Fibroblast of mammary gland (primary cell): ENCODE measurements around the gene MPHOSPH8.

ENCODE experiments used
- DNase-seq: peaks from one replicate; pipeline ENCODE4 v3.0.0-alpha.2; 2010; ENCODE audit warnings: low read depth
- H3K4me3 ChIP-seq: 2 replicates; pipeline ENCODE4 v1.5.1; 2011; ENCODE audit warnings: low read depth, mild to moderate bottlenecking, low read length, moderate library complexity; ENCODE audit not compliant: control insufficient read depth
- CTCF ChIP-seq: conservative IDR thresholded peaks from 2 replicates; pipeline ENCODE4 v1.5.1; 2011; ENCODE audit warnings: low read depth, low read length, inconsistent platforms; ENCODE audit not compliant: control insufficient read depth, insufficient read depth

Gene MPHOSPH8

GRCh38 chr13:19604306-19604705 lies 29.2 kb upstream of the MPHOSPH8 start:
- DNase-seq: no peak
- no peak overlapping the region for H3K4me3 ChIP-seq
- no peak for TF ChIP-seq CTCF

GRCh38 chr13:19605161-19605955 lies 28.1 kb upstream of the MPHOSPH8 start:
- no peak for TF ChIP-seq CTCF
- no peak for DNase-seq
- no peak overlapping the region for H3K4me3 ChIP-seq

- TF ChIP-seq CTCF: no peak
- no peak overlapping the region for H3K4me3 ChIP-seq
- DNase-seq: peak; percentile 51
These were observed 27.3 kb upstream of the MPHOSPH8 start for GRCh38 chr13:19606152-19606551.

- DNase-seq: no peak
- TF ChIP-seq CTCF: no peak
- no peak overlapping the region for H3K4me3 ChIP-seq
These were observed 26.7 kb upstream of the MPHOSPH8 start for GRCh38 chr13:19606737-19607136.

GRCh38 chr13:19607523-19608078 lies 25.9 kb upstream of the MPHOSPH8 start:
- H3K4me3 ChIP-seq: no peak overlapping the region
- DNase-seq: no peak
- no peak for TF ChIP-seq CTCF

- DNase-seq: peak; percentile 58
- no peak overlapping the region for H3K4me3 ChIP-seq
- TF ChIP-seq CTCF: peak; percentile 81
These were observed 14.5 kb upstream of the MPHOSPH8 start for GRCh38 chr13:19618977-19619376.
